ENCODE results near the gene TMEM187. TPM values are rescaled to one million over a fixed set of nuclear protein-coding genes. Genes with fewer than 3 reads are reported as not detected.
A peak's percentile ranks its signal among the peaks of the same experiment; 100 is the strongest.

TMEM187 gene
- total RNA-seq, 1 experiment from 2014 or later = 9.4 TPM

DNA sequence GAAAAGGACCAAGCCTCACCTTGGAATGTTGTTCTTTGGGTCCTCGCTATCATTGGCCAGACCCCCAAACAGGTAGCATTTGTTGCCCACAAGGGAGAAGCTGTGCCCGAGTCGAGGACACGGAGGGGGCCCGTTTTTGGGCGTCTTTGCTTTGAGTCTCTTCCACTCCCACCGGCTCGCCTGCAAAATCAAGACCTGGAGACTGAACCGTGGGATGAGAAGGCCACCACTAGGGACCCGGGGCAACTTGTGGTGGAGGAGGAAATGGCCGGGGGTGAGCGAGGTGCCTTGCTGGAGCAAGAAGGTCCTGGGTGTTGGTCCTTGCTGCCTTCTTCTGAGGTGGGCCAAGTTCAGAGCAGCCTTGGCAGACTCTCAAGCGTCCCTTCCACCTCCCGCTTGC lies 8.4 kb upstream of the TMEM187 start:
- Mint-ChIP-seq H3K4me1 (ENCODE audit: low read depth, unreplicated experiment) (peaks cover 23% of the 10 kb centered on the region), H3K4me3 (ENCODE audit: low read depth, unreplicated experiment) (no peak overlapping the region), H3K27me3 (ENCODE audit: unreplicated experiment) (no peaks in the 10 kb centered on the region), H3K9me3 (ENCODE audit: low read depth, unreplicated experiment) (no peaks in the 10 kb centered on the region), H3K27ac (ENCODE audit: unreplicated experiment) (no peak overlapping the region), H3K36me3 (ENCODE audit: insufficient read depth, unreplicated experiment) (peaks cover 39% of the 10 kb centered on the region)
- no peak for DNase-seq
- TF ChIP-seq, protein P1, sequence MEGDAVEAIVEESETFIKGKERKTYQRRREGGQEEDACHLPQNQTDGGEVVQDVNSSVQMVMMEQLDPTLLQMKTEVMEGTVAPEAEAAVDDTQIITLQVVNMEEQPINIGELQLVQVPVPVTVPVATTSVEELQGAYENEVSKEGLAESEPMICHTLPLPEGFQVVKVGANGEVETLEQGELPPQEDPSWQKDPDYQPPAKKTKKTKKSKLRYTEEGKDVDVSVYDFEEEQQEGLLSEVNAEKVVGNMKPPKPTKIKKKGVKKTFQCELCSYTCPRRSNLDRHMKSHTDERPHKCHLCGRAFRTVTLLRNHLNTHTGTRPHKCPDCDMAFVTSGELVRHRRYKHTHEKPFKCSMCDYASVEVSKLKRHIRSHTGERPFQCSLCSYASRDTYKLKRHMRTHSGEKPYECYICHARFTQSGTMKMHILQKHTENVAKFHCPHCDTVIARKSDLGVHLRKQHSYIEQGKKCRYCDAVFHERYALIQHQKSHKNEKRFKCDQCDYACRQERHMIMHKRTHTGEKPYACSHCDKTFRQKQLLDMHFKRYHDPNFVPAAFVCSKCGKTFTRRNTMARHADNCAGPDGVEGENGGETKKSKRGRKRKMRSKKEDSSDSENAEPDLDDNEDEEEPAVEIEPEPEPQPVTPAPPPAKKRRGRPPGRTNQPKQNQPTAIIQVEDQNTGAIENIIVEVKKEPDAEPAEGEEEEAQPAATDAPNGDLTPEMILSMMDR (IDR thresholded peaks at IDR 0.05; ENCODE audit: unreplicated experiment) = no peak
- CTCF ChIA-PET = no interaction called here
- BruUV-seq (replicated peaks) = no TSS peak
- intact Hi-C loops (cut with micrococcal nuclease; ENCODE audit: unreplicated experiment) = no loop called here

DNA sequence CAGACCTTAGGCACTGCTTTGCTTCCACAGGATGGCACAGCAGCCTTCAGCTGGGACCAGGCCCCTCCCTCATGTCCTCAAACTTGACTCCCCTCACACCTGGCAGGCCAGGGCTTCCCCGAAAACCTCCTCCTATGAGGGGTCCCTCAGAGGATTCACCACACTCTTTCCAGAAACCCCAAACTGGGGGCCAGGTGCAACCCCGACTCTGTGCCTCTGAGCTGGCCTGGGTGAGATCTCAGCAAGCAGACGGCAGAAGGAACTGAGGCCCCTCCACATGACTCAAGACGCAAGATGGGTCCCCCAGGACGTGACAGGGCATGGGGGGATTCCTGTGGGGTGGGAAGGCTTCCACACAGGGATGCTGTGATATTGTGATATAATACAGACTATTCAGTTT lies 7.1 kb upstream of the TMEM187 start:
- H3K9me3 Mint-ChIP-seq (ENCODE audit: low read depth, unreplicated experiment) = no peaks in the 10 kb centered on the region
- TF ChIP-seq, protein P1 (IDR thresholded peaks at IDR 0.05; ENCODE audit: unreplicated experiment) = no peak
- peaks cover 41% of the 10 kb centered on the region for H3K36me3 Mint-ChIP-seq (ENCODE audit: insufficient read depth, unreplicated experiment)
- intact Hi-C loops (cut with micrococcal nuclease; ENCODE audit: unreplicated experiment) = no loop called here
- CTCF ChIA-PET = no interaction called here
- H3K27me3 Mint-ChIP-seq (ENCODE audit: unreplicated experiment) = no peaks in the 10 kb centered on the region
- H3K27ac Mint-ChIP-seq (ENCODE audit: unreplicated experiment) = peak overlapping the region; percentile 27
- BruUV-seq (replicated peaks) = no TSS peak
- H3K4me3 Mint-ChIP-seq (ENCODE audit: low read depth, unreplicated experiment) = no peak overlapping the region
- DNase-seq = no peak
- H3K4me1 Mint-ChIP-seq (ENCODE audit: low read depth, unreplicated experiment) = peaks cover 23% of the 10 kb centered on the region

DNA sequence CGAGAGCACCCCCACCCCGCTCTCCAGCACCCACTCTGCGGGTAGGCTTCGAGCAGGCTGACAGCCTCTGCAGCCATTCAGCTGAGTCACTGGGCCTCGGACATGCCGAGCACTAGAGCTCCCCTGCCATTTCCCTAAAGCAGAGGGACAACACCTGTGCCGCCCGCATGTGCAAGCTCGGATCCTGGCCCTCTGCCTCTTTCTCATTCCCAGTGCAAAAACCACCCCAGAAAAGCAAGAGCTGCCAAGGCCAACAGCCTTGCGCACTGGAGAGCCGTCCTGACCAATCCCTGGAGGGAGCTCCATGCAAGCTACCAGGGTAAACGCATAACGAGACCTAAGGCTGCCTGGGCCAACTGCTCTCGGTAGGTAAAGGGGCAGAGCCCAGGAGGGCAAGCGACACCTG lies 6.3 kb upstream of the TMEM187 start:
- Mint-ChIP-seq H3K4me3 (ENCODE audit: low read depth, unreplicated experiment) (no peak overlapping the region), H3K27me3 (ENCODE audit: unreplicated experiment) (no peaks in the 10 kb centered on the region), H3K27ac (ENCODE audit: unreplicated experiment) (no peak overlapping the region), H3K36me3 (ENCODE audit: insufficient read depth, unreplicated experiment) (peaks cover 42% of the 10 kb centered on the region), H3K4me1 (ENCODE audit: low read depth, unreplicated experiment) (peaks cover 23% of the 10 kb centered on the region), H3K9me3 (ENCODE audit: low read depth, unreplicated experiment) (no peaks in the 10 kb centered on the region)
- TF ChIP-seq, protein P1 (IDR thresholded peaks at IDR 0.05; ENCODE audit: unreplicated experiment) = no peak
- BruUV-seq (replicated peaks) = no TSS peak
- CTCF ChIA-PET = no interaction called here
- intact Hi-C loops (cut with micrococcal nuclease; ENCODE audit: unreplicated experiment) = no loop called here
- no peak for DNase-seq

DNA sequence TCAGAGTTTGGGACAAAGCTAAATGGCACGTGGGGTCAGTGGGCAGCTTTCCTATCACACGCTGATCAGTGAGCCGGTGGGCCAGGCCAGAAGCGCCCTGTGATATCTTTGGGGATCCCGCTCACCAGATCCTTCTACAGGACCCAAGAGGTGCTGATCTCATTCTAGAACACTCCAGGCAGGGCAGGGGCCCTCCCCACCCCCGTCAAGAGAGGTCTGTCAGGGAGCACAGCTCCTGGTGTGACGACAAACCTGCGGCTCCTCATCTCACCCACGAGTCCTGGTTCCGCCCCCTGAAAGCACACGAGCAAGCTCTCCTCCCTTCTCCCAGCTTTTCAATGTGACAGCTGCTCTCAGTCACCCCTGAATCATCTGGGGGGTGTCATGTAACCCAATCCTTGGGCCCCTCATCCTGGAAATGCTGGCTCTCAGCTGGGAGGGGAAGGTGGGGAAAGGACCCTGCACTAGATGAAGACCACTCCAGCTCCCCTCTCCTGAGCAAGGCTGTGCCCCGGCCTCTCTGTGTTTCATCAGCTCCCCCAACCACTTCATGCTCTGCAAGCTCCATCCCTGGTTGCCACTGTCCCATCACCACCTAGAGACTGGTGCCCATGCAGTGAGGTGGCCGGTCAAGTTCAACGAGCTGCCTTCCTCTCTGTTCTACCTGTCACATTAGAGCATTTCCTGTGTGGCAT lies 5.6 kb upstream of the TMEM187 start:
- Mint-ChIP-seq H3K4me3 (ENCODE audit: low read depth, unreplicated experiment) (peak overlapping the region; percentile 42), H3K36me3 (ENCODE audit: insufficient read depth, unreplicated experiment) (peaks cover 49% of the 10 kb centered on the region), H3K27me3 (ENCODE audit: unreplicated experiment) (no peaks in the 10 kb centered on the region), H3K9me3 (ENCODE audit: low read depth, unreplicated experiment) (no peaks in the 10 kb centered on the region), H3K27ac (ENCODE audit: unreplicated experiment) (peak overlapping the region; percentile 52), H3K4me1 (ENCODE audit: low read depth, unreplicated experiment) (peaks cover 23% of the 10 kb centered on the region)
- intact Hi-C loops (cut with micrococcal nuclease; ENCODE audit: unreplicated experiment) = no loop called here
- TF ChIP-seq, protein P1 (IDR thresholded peaks at IDR 0.05; ENCODE audit: unreplicated experiment) = no peak
- CTCF ChIA-PET = no interaction called here
- DNase-seq = no peak
- BruUV-seq (replicated peaks) = no TSS peak
